Activated T-helper 1 cell treated with anti-CD3 and anti-CD28 coated beads, Interleukin-12 subunit alpha, Interleukin-12 subunit beta, Interleukin-2, Interleukin-4 antibody, amounts not matched to agents 30 ng/mL and 10 ng/mL and 1 ng/mL, durations not matched to agents 14 hours and 24 hours and 36 hours (primary cell): ENCODE measurements around the gene CSMD2. TPM values are rescaled to one million over a fixed set of nuclear protein-coding genes. Genes with fewer than 3 reads are reported as not detected.

Experiments used
- DNase-seq: peaks from one replicate; pipeline ENCODE4 v3.0.0; 2021; ENCODE audit warnings: low spot score
- H3K27ac Mint-ChIP-seq: one replicate; pipeline ENCODE4 v1.8.0; 2021; ENCODE audit warnings: mild to moderate bottlenecking, mixed read lengths
- H3K27me3 Mint-ChIP-seq: one replicate; pipeline ENCODE4 v1.8.0; 2022; ENCODE audit warnings: mild to moderate bottlenecking, moderate library complexity, mixed read lengths; ENCODE audit not compliant: insufficient read depth
- H3K36me3 Mint-ChIP-seq: one replicate; pipeline ENCODE4 v1.8.0; 2021; ENCODE audit warnings: low read depth, mixed read lengths
- H3K4me1 Mint-ChIP-seq: one replicate; pipeline ENCODE4 v1.8.0; 2021; ENCODE audit warnings: low read depth, mixed read lengths
- H3K4me3 Mint-ChIP-seq: one replicate; pipeline ENCODE4 v1.8.0; 2021; ENCODE audit warnings: mild to moderate bottlenecking, moderate library complexity, mixed read lengths
- H3K9me3 Mint-ChIP-seq: one replicate; pipeline ENCODE4 v1.8.0; 2021; ENCODE audit warnings: mixed read lengths
- intact Hi-C: fragments of 100-400 bp; cut with micrococcal nuclease; formaldehyde crosslinking; loops from one replicate; pipeline ENCODE4 v1.15.1; 2024
- total RNA-seq: library from RNA; stranded (reverse); gene quantifications from 2 replicates; pipeline ENCODE4 v1.2.3, GENCODE V29; 2022

Gene CSMD2
- total RNA-seq, 1 donor from 2014 or later, result not detected

- Mint-ChIP-seq H3K4me3 (no peak overlapping the region), H3K27ac (no peak overlapping the region), H3K27me3 (peaks cover 25% of the 10 kb centered on the region), H3K9me3 (no peaks in the 10 kb centered on the region), H3K36me3 (no peaks in the 10 kb centered on the region), H3K4me1 (no peaks in the 10 kb centered on the region)
- DNase-seq, result no peak
- intact Hi-C loops, result no loop called here
Observed at GRCh38 chr1:33617451-33617850, 547.6 kb downstream of the CSMD2 start.

- H3K4me3 Mint-ChIP-seq, result no peak overlapping the region
- H3K9me3 Mint-ChIP-seq, result no peaks in the 10 kb centered on the region
- DNase-seq, result no peak
- no peaks in the 10 kb centered on the region for H3K36me3 Mint-ChIP-seq
- intact Hi-C loops, result no loop called here
- peaks cover 26% of the 10 kb centered on the region for H3K27me3 Mint-ChIP-seq
- H3K4me1 Mint-ChIP-seq, result no peaks in the 10 kb centered on the region
- no peak overlapping the region for H3K27ac Mint-ChIP-seq
Observed at GRCh38 chr1:33616780-33617179, 548.2 kb downstream of the CSMD2 start.

GRCh38 chr1:33615546-33615945 lies 549.5 kb downstream of the CSMD2 start:
- no peaks in the 10 kb centered on the region for H3K9me3 Mint-ChIP-seq

GRCh38 chr1:33610864-33611455 lies 554.1 kb downstream of the CSMD2 start:
- H3K4me3 Mint-ChIP-seq, result no peak overlapping the region
- no peaks in the 10 kb centered on the region for H3K9me3 Mint-ChIP-seq
- no peak for DNase-seq
- no peaks in the 10 kb centered on the region for H3K36me3 Mint-ChIP-seq
- H3K27me3 Mint-ChIP-seq, result peaks cover 10% of the 10 kb centered on the region
- no peaks in the 10 kb centered on the region for H3K4me1 Mint-ChIP-seq
- intact Hi-C loops, result no loop called here
- no peak overlapping the region for H3K27ac Mint-ChIP-seq

More at GRCh38 chr1:33615546-33615945, 549.5 kb downstream of the CSMD2 start:
- no peak for DNase-seq
- Mint-ChIP-seq H3K27me3 (peaks cover 26% of the 10 kb centered on the region), H3K36me3 (no peaks in the 10 kb centered on the region), H3K27ac (no peak overlapping the region), H3K4me3 (no peak overlapping the region), H3K4me1 (no peaks in the 10 kb centered on the region)
- intact Hi-C loops, result no loop called here

- Mint-ChIP-seq H3K4me1 (no peaks in the 10 kb centered on the region), H3K27ac (no peak overlapping the region), H3K27me3 (peaks cover 11% of the 10 kb centered on the region)
Observed at GRCh38 chr1:33610391-33610790, 554.6 kb downstream of the CSMD2 start.

GRCh38 chr1:33609739-33610138 lies 555.3 kb downstream of the CSMD2 start:
- DNase-seq, result no peak
- H3K4me1 Mint-ChIP-seq, result no peaks in the 10 kb centered on the region
- peaks cover 11% of the 10 kb centered on the region for H3K27me3 Mint-ChIP-seq
- H3K36me3 Mint-ChIP-seq, result no peaks in the 10 kb centered on the region
- H3K4me3 Mint-ChIP-seq, result no peak overlapping the region
- intact Hi-C loops, result no loop called here
- no peak overlapping the region for H3K27ac Mint-ChIP-seq
- no peaks in the 10 kb centered on the region for H3K9me3 Mint-ChIP-seq

More at GRCh38 chr1:33610391-33610790, 554.6 kb downstream of the CSMD2 start:
- no peak for DNase-seq
- intact Hi-C loops, result no loop called here
- Mint-ChIP-seq H3K36me3 (no peaks in the 10 kb centered on the region), H3K9me3 (no peaks in the 10 kb centered on the region), H3K4me3 (no peak overlapping the region)

- Mint-ChIP-seq H3K27ac (no peak overlapping the region), H3K9me3 (no peaks in the 10 kb centered on the region), H3K4me1 (no peaks in the 10 kb centered on the region), H3K4me3 (no peak overlapping the region), H3K27me3 (peaks cover 11% of the 10 kb centered on the region), H3K36me3 (no peaks in the 10 kb centered on the region)
- intact Hi-C loops, result no loop called here
- no peak for DNase-seq
Observed at GRCh38 chr1:33608825-33609400, 556.1 kb downstream of the CSMD2 start.

- H3K9me3 Mint-ChIP-seq, result no peaks in the 10 kb centered on the region
- peaks cover 4% of the 10 kb centered on the region for H3K27me3 Mint-ChIP-seq
- H3K36me3 Mint-ChIP-seq, result no peaks in the 10 kb centered on the region
- no peak overlapping the region for H3K4me3 Mint-ChIP-seq
- H3K27ac Mint-ChIP-seq, result no peak overlapping the region
- no peaks in the 10 kb centered on the region for H3K4me1 Mint-ChIP-seq
- intact Hi-C loops, result no loop called here
- no peak for DNase-seq
Observed at GRCh38 chr1:33607444-33608005, 557.5 kb downstream of the CSMD2 start.

GRCh38 chr1:33606272-33606671 lies 558.8 kb downstream of the CSMD2 start:
- no peak for DNase-seq
- H3K27ac Mint-ChIP-seq, result no peak overlapping the region
- H3K9me3 Mint-ChIP-seq, result no peaks in the 10 kb centered on the region
- no peaks in the 10 kb centered on the region for H3K36me3 Mint-ChIP-seq
- H3K4me3 Mint-ChIP-seq, result no peak overlapping the region
- H3K4me1 Mint-ChIP-seq, result no peaks in the 10 kb centered on the region
- intact Hi-C loops, result no loop called here
- H3K27me3 Mint-ChIP-seq, result peaks cover 2% of the 10 kb centered on the region

- intact Hi-C loops, result no loop called here
- Mint-ChIP-seq H3K4me3 (no peak overlapping the region), H3K9me3 (no peaks in the 10 kb centered on the region), H3K36me3 (no peaks in the 10 kb centered on the region), H3K27ac (no peak overlapping the region), H3K4me1 (no peaks in the 10 kb centered on the region), H3K27me3 (peaks cover 3% of the 10 kb centered on the region)
- DNase-seq, result no peak
Observed at GRCh38 chr1:33602271-33602670, 562.8 kb downstream of the CSMD2 start.

GRCh38 chr1:33601751-33602150 lies 563.3 kb downstream of the CSMD2 start:
- H3K4me3 Mint-ChIP-seq, result no peak overlapping the region
- intact Hi-C loops, result no loop called here
- no peaks in the 10 kb centered on the region for H3K9me3 Mint-ChIP-seq
- H3K4me1 Mint-ChIP-seq, result no peaks in the 10 kb centered on the region
- peaks cover 5% of the 10 kb centered on the region for H3K27me3 Mint-ChIP-seq
- H3K27ac Mint-ChIP-seq, result no peak overlapping the region
- no peak for DNase-seq
- H3K36me3 Mint-ChIP-seq, result no peaks in the 10 kb centered on the region

- Mint-ChIP-seq H3K27me3 (peaks cover 3% of the 10 kb centered on the region), H3K36me3 (no peaks in the 10 kb centered on the region), H3K9me3 (no peaks in the 10 kb centered on the region), H3K27ac (no peak overlapping the region), H3K4me3 (no peak overlapping the region), H3K4me1 (no peaks in the 10 kb centered on the region)
- no peak for DNase-seq
- intact Hi-C loops, result no loop called here
Observed at GRCh38 chr1:33599516-33600115, 565.4 kb downstream of the CSMD2 start.

- Mint-ChIP-seq H3K27me3 (no peaks in the 10 kb centered on the region), H3K9me3 (no peaks in the 10 kb centered on the region), H3K36me3 (no peaks in the 10 kb centered on the region), H3K4me3 (no peak overlapping the region), H3K4me1 (no peaks in the 10 kb centered on the region), H3K27ac (no peak overlapping the region)
- intact Hi-C loops, result no loop called here
- no peak for DNase-seq
Observed at GRCh38 chr1:33588726-33589125, 576.3 kb downstream of the CSMD2 start.
